Measurements from ENCODE around the gene TMEM101. TPM values are rescaled to one million over a fixed set of nuclear protein-coding genes. Genes with fewer than 3 reads are reported as not detected.

TMEM101 gene
- total and polyA plus RNA-seq, 4 donors: 28.7 to 43.5 (median 33.1) TPM

DNA sequence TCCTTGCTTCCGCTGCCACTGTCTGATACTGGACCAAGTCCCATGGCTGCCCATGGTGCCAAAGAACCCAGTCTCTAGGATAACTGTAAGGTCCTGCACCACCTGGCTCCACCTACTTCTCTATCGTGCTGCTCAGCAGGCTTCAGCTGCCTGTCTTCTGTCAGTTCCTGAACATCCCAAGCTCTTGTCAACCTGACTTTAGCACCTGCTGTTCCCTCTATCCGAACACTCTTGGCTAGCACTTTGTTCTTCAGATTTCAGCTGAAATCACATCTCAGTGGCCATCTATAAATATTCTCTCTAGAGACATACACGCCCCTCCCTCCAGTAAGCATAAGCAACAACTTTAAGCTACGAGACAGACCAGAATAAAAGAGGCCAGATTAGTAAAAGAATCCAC, 15.0 kb upstream of the TMEM101 start:
- H3K4me1 ChIP-seq (ENCODE audit: control insufficient read depth in 5 of 5, insufficient read depth in 5 of 5, low read length in 5 of 5): no peaks in the 10 kb centered on the region
- WGBS, 2 donors: 85 to 89% methylated on average over 5 of the region's 5 CpGs
- no peaks in the 10 kb centered on the region for H3K27me3 ChIP-seq (ENCODE audit: control insufficient read depth in 3 of 3, insufficient read depth in 3 of 3, low read length in 2 of 3)
- H3K36me3 ChIP-seq (ENCODE audit: control insufficient read depth in 4 of 4, insufficient read depth in 4 of 4, low read length in 4 of 4): peaks cover 11 to 20% (median 17%) of the 10 kb centered on the region in 4 donors
- ATAC-seq (ENCODE audit: insufficient read depth, low FRiP score) (no peak), DNase-seq (no peak)
- TF ChIP-seq, protein P1, sequence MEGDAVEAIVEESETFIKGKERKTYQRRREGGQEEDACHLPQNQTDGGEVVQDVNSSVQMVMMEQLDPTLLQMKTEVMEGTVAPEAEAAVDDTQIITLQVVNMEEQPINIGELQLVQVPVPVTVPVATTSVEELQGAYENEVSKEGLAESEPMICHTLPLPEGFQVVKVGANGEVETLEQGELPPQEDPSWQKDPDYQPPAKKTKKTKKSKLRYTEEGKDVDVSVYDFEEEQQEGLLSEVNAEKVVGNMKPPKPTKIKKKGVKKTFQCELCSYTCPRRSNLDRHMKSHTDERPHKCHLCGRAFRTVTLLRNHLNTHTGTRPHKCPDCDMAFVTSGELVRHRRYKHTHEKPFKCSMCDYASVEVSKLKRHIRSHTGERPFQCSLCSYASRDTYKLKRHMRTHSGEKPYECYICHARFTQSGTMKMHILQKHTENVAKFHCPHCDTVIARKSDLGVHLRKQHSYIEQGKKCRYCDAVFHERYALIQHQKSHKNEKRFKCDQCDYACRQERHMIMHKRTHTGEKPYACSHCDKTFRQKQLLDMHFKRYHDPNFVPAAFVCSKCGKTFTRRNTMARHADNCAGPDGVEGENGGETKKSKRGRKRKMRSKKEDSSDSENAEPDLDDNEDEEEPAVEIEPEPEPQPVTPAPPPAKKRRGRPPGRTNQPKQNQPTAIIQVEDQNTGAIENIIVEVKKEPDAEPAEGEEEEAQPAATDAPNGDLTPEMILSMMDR (IDR thresholded peaks at IDR 0.05; ENCODE audit: control extremely low read depth, extremely low read depth): no peak
- no peak overlapping the region for H3K27ac ChIP-seq (ENCODE audit: low read depth in 1 of 2, low read length in 1 of 2)
- no peaks in the 10 kb centered on the region for H3K9me3 ChIP-seq (ENCODE audit: control insufficient read depth in 4 of 4, insufficient read depth in 3 of 4, low read length in 3 of 4)
- H3K4me3 ChIP-seq: no peak overlapping the region
- H3K9ac ChIP-seq (ENCODE audit: insufficient read depth in 1 of 2, low read length in 2 of 2): no peak overlapping the region

DNA sequence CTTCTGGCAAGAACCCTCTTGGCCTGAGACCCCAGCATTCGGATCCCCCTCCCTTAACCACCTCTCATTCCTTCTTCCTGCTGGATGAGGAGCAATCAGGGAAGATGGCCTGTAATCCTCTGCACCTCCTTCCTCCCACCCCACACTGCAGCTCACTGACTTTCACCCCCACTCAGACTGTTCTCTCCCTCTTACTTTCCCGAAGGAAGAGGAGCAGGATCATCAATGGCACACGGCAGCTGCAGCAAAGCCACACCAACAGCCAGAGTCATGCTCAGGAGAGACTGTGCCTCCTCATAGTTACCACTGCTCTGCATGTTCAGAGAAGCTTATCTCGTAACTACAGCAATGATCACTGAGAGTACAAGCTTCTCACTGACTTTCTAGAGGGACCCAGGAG, 10.1 kb upstream of the TMEM101 start:
- Histone ChIP-seq H3K27me3 (ENCODE audit: control insufficient read depth in 3 of 3, insufficient read depth in 3 of 3, low read length in 2 of 3) (no peaks in the 10 kb centered on the region), H3K27ac (ENCODE audit: low read depth in 1 of 2, low read length in 1 of 2) (no peak overlapping the region), H3K4me1 (ENCODE audit: control insufficient read depth in 5 of 5, insufficient read depth in 5 of 5, low read length in 5 of 5) (no peaks in the 10 kb centered on the region), H3K36me3 (ENCODE audit: control insufficient read depth in 4 of 4, insufficient read depth in 4 of 4, low read length in 4 of 4) (peaks cover 0 to 15% (median 0%) of the 10 kb centered on the region in 4 donors), H3K9me3 (ENCODE audit: control insufficient read depth in 4 of 4, insufficient read depth in 3 of 4, low read length in 3 of 4) (no peaks in the 10 kb centered on the region), H3K9ac (ENCODE audit: insufficient read depth in 1 of 2, low read length in 2 of 2) (no peak overlapping the region), H3K4me3 (no peak overlapping the region)
- TF ChIP-seq, protein P1 (IDR thresholded peaks at IDR 0.05; ENCODE audit: control extremely low read depth, extremely low read depth): no peak
- 90 to 94% methylated on average over 4 of the region's 4 CpGs for WGBS, 2 donors
- no peak for DNase-seq
- no peak for ATAC-seq (ENCODE audit: insufficient read depth, low FRiP score)

DNA sequence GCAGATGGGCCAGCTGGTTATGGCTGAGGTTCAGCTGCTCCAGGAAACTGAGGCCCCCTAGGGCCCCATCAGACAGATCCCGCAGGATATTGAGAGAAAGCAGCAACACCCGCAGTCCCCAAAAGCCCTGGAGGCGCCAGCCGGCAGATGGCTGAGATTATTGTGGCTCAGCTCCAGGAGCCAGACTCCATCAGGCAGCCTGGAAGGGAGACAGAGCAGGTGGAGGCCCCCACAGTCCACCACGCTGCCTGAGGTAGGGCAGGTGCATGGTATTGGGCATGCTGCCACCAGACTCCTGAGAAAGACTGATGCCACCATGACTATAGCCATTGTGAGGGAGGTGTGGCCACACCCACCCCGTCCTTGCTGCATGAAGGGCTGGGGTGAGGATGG, 9.5 kb upstream of the TMEM101 start:
- no peak for DNase-seq
- Histone ChIP-seq H3K4me1 (ENCODE audit: control insufficient read depth in 5 of 5, insufficient read depth in 5 of 5, low read length in 5 of 5) (no peaks in the 10 kb centered on the region), H3K27ac (ENCODE audit: low read depth in 1 of 2, low read length in 1 of 2) (no peak overlapping the region), H3K27me3 (ENCODE audit: control insufficient read depth in 3 of 3, insufficient read depth in 3 of 3, low read length in 2 of 3) (no peaks in the 10 kb centered on the region), H3K4me3 (no peak overlapping the region), H3K9ac (ENCODE audit: insufficient read depth in 1 of 2, low read length in 2 of 2) (no peak overlapping the region), H3K36me3 (ENCODE audit: control insufficient read depth in 4 of 4, insufficient read depth in 4 of 4, low read length in 4 of 4) (peaks cover 0 to 15% (median 0%) of the 10 kb centered on the region in 4 donors), H3K9me3 (ENCODE audit: control insufficient read depth in 4 of 4, insufficient read depth in 3 of 4, low read length in 3 of 4) (no peaks in the 10 kb centered on the region)
- WGBS, 2 donors: 82 to 88% methylated on average over 6 of the region's 6 CpGs
- no peak for ATAC-seq (ENCODE audit: insufficient read depth, low FRiP score)
- TF ChIP-seq, protein P1 (IDR thresholded peaks at IDR 0.05; ENCODE audit: control extremely low read depth, extremely low read depth): no peak

Data from lung (tissue), 12 donors.